A549 treated with AZD9567 at 1 μM for 4 hours (cell line): ENCODE measurements around the gene IFITM1. TPM values are rescaled to one million over a fixed set of nuclear protein-coding genes. Genes with fewer than 3 reads are reported as not detected.

ENCODE experiments used
- total RNA-seq: library from RNA; stranded (reverse); fragments of 200-300 nt; extraction: Qiagen RNA extraction; gene quantifications from 5 replicates; pipeline ENCODE4 v1.2.3, GENCODE V29; 2022; ENCODE audit not compliant: insufficient read depth

Gene IFITM1
- 0.21 to 0.61 TPM (median 0.40 TPM) in 4 of 5 replicates, not detected in the other for total RNA-seq

GRCh38 chr11:313787-314553, at the start of gene IFITM1:
TSS of gene IFITM1 (plus strand) at chr11:314040. CDS start at chr11:314171, 131 bp downstream.

GRCh38 chr11:278001-278951, 35.6 kb upstream of the IFITM1 start, which contains the start of gene NLRP6:
TSS of gene NLRP6 (plus strand) at chr11:278407. CDS start at chr11:278570, 163 bp downstream.

GRCh38 chr11:288478-289397, 25.1 kb upstream of the IFITM1 start, which contains the start of gene PGGHG:
TSS of gene PGGHG (plus strand) at chr11:289126. CDS start at chr11:289817, 691 bp downstream.

GRCh38 chr11:299081-299891, 14.6 kb upstream of the IFITM1 start, which contains the start of gene IFITM5:
TSS of gene IFITM5 (minus strand) at chr11:299526. CDS start at chr11:299490, 36 bp downstream.

GRCh38 chr11:307766-308708, 5.8 kb upstream of the IFITM1 start, which contains the start of gene IFITM2:
TSS of gene IFITM2 (plus strand) at chr11:307816. CDS start at chr11:308193, 377 bp downstream.

Other genes starting within 250 kb of the IFITM1 start
- gene SCGB1C1, start 121.0 kb upstream of the IFITM1 start, total RNA-seq = not detected in 5 replicates
- 41.9 to 51.9 TPM (median 49.4 TPM) in 5 replicates for gene BET1L, start 106.6 kb upstream of the IFITM1 start, total RNA-seq
- gene RIC8A, start 106.3 kb upstream of the IFITM1 start, total RNA-seq = 116 to 124 TPM (median 119 TPM) in 5 replicates
- gene SIRT3, start 77.7 kb upstream of the IFITM1 start, total RNA-seq = 19.5 to 22.8 TPM (median 21.8 TPM) in 5 replicates
- 159 to 219 TPM (median 173 TPM) in 5 replicates for gene PSMD13, start 77.1 kb upstream of the IFITM1 start, total RNA-seq
- not detected in 5 replicates for gene NLRP6, start 35.6 kb upstream of the IFITM1 start, total RNA-seq
- 4.7 to 14.4 TPM (median 13.1 TPM) in 5 replicates for gene PGGHG, start 24.9 kb upstream of the IFITM1 start, total RNA-seq
- gene IFITM5, start 14.5 kb upstream of the IFITM1 start, total RNA-seq = not detected in 5 replicates
- 44.1 to 65.8 TPM (median 59.9 TPM) in 5 replicates for gene IFITM2, start 6.2 kb upstream of the IFITM1 start, total RNA-seq
- 25.9 to 31.4 TPM (median 29.6 TPM) in 5 replicates for gene IFITM3, start 6.8 kb downstream of the IFITM1 start, total RNA-seq
- gene B4GALNT4, start 55.5 kb downstream of the IFITM1 start, total RNA-seq = 3.5 to 19.5 TPM (median 16.4 TPM) in 5 replicates
- 23.1 to 36.9 TPM (median 34.3 TPM) in 5 replicates for gene PKP3, start 80.2 kb downstream of the IFITM1 start, total RNA-seq
- 56.8 to 95.7 TPM (median 89.6 TPM) in 5 replicates for gene SIGIRR, start 101.0 kb downstream of the IFITM1 start, total RNA-seq
- 0.84 to 1.3 TPM (median 0.85 TPM) in 4 of 5 replicates, not detected in the other for gene ANO9, start 128.0 kb downstream of the IFITM1 start, total RNA-seq
- 43.9 to 53.0 TPM (median 47.6 TPM) in 5 replicates for gene PTDSS2, start 136.2 kb downstream of the IFITM1 start, total RNA-seq
- 170 to 191 TPM (median 177 TPM) in 5 replicates for gene RNH1, start 193.2 kb downstream of the IFITM1 start, total RNA-seq
- 124 to 168 TPM (median 154 TPM) in 5 replicates for gene HRAS, start 221.5 kb downstream of the IFITM1 start, total RNA-seq
- gene LRRC56, start 223.5 kb downstream of the IFITM1 start, total RNA-seq = 0.73 to 1.4 TPM (median 0.86 TPM) in 5 replicates
- 2.3 to 2.8 TPM (median 2.5 TPM) in 4 of 5 replicates, not detected in the other for gene LMNTD2, start 246.7 kb downstream of the IFITM1 start, total RNA-seq
- 36.4 to 53.5 TPM (median 50.1 TPM) in 5 replicates for gene RASSF7, start 246.9 kb downstream of the IFITM1 start, total RNA-seq